Activated CD4-positive, alpha-beta T cell treated with anti-CD3 and anti-CD28 coated beads for 4 hours (primary cell): ENCODE results near the gene EIF5A.

Source experiments
- DNase-seq, 2 donors: peaks; one replicate each; pipeline ENCODE4 v3.0.0-alpha.2; 2020

Gene EIF5A

DNA sequence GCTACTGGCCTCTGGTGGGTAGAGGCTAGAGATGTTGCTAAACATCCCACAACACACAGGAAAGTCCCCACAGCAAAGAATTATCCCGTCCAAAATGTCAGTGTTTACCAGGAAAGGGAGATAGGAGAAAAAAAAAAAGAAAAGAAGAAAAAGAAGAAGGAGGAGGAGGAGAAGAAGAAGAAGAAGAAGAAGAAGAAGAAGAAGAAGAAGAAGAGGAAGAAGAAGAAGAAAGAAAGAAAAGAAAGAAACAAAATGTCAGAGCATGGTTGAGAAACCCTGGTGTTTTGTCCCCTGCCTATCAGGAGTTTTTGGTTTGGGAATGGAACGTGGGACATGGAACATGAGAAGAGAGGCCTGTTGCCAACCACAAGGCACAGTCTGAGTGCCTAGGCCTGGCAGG, 50.0 kb downstream of the EIF5A start:
- no peak for DNase-seq

DNA sequence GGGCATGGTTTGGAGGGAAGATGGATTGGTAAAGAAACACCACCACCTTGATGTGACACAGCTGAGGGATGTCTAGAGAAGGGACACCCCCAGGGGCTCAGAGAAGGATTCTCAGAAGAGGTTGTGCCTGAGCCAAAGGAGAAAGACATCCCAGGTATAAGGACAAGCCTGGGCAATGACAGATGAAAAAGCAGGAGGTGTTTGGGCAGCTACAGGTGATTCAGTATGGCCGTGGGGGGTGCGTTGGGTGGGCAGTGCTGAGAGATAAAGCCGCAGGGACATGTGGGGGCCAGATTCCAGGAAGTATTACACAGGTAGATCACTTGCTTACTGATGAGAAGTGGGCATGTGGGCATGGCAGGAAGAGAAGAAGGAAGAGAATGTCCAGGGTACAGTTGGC, 54.5 kb downstream of the EIF5A start:
- DNase-seq: no peak
